Neural progenitor cell (in vitro differentiated cells): Measurements from ENCODE around the gene VEGFA. TPM values are rescaled to one million over a fixed set of nuclear protein-coding genes. Genes with fewer than 3 reads are reported as not detected.
A peak's percentile ranks its signal among the peaks of the same experiment; 100 is the strongest.

Experiments used
- DNase-seq: peaks from one replicate; pipeline ENCODE4 v3.0.0-alpha.2; 2016; ENCODE audit warnings: low spot score
- H2AFZ ChIP-seq: fragments of 200-600 bp; sonication (generic); replicated peaks from 2 replicates; pipeline ENCODE4 v1.6.1; 2016; ENCODE audit warnings: antibody characterized with exemption
- H3F3A ChIP-seq: fragments of 200-600 bp; sonication (generic); 2 replicates; pipeline ENCODE4 v1.6.1; 2016; ENCODE audit warnings: antibody characterized with exemption, low read depth
- H3K27ac ChIP-seq: fragments of 200-600 bp; sonication (generic); 2 replicates; pipeline ENCODE4 v1.5.1; 2016; ENCODE audit warnings: mild to moderate bottlenecking
- H3K27me3 ChIP-seq: fragments of 200-600 bp; sonication (generic); 2 replicates; pipeline ENCODE4 v1.6.1; 2016; ENCODE audit warnings: mild to moderate bottlenecking, moderate library complexity
- H3K36me3 ChIP-seq: fragments of 200-600 bp; sonication (generic); 2 replicates; pipeline ENCODE4 v1.5.1; 2016
- H3K4me1 ChIP-seq: fragments of 200-600 bp; sonication (generic); 2 replicates; pipeline ENCODE4 v1.6.1; 2016; ENCODE audit warnings: mixed run types
- H3K4me2 ChIP-seq: fragments of 200-600 bp; sonication (generic); 2 replicates; pipeline ENCODE4 v1.6.1; 2016
- H3K4me3 ChIP-seq: fragments of 200-600 bp; sonication (generic); 2 replicates; pipeline ENCODE4 v1.5.1; 2016
- H3K79me2 ChIP-seq: fragments of 200-600 bp; sonication (generic); 2 replicates; pipeline ENCODE4 v1.6.1; 2016; ENCODE audit warnings: low read depth
- H3K9ac ChIP-seq: fragments of 200-600 bp; sonication (generic); 2 replicates; pipeline ENCODE4 v1.6.1; 2016
- H3K9me3 ChIP-seq: fragments of 200-600 bp; sonication (generic); 2 replicates; pipeline ENCODE4 v1.5.1; 2016; ENCODE audit warnings: low read depth
- H4K20me1 ChIP-seq: fragments of 200-600 bp; sonication (generic); 2 replicates; pipeline ENCODE4 v1.6.1; 2016; ENCODE audit warnings: low read depth
- H3K27ac Mint-ChIP-seq: 3 replicates; pipeline ENCODE4 v1.8.0; 2021; ENCODE audit warnings: mixed read lengths
- H3K27me3 Mint-ChIP-seq: 2 replicates; pipeline ENCODE4 v1.8.0; 2022; ENCODE audit warnings: low read depth, mild to moderate bottlenecking, inconsistent platforms, moderate library complexity, mixed read lengths; ENCODE audit not compliant: insufficient read depth
- H3K36me3 Mint-ChIP-seq: 3 replicates; pipeline ENCODE4 v1.8.0; 2021; ENCODE audit warnings: mixed read lengths
- H3K4me1 Mint-ChIP-seq: 3 replicates; pipeline ENCODE4 v1.8.0; 2021; ENCODE audit warnings: mixed read lengths
- H3K4me3 Mint-ChIP-seq: 3 replicates; pipeline ENCODE4 v1.8.0; 2021; ENCODE audit warnings: mild to moderate bottlenecking, moderate library complexity, mixed read lengths
- H3K9me3 Mint-ChIP-seq: 3 replicates; pipeline ENCODE4 v1.8.0; 2020; ENCODE audit warnings: mixed read lengths
- EZH2 ChIP-seq: fragments of 200-600 bp; sonication (generic); IDR thresholded peaks from 2 replicates; pipeline ENCODE4 v1.6.1; 2017; ENCODE audit warnings: antibody characterized with exemption, mild to moderate bottlenecking, moderate library complexity
- EZH2phosphoT487 ChIP-seq: fragments of 200-600 bp; sonication (generic); IDR thresholded peaks from 2 replicates; pipeline ENCODE4 v1.6.1; 2017; ENCODE audit warnings: antibody characterized with exemption
- total RNA-seq: library from RNA; depleted of rRNA; stranded (reverse); fragments of >200 nt; gene quantifications from 2 replicates; pipeline ENCODE4 v1.2.3, GENCODE V29; 2015; ENCODE audit warnings: low replicate concordance
- TF ChIP-seq, protein P1 (sequence below): fragments of 200-600 bp; sonication (generic); IDR thresholded peaks from 2 replicates; pipeline ENCODE4 v1.5.1; 2017; ENCODE audit warnings: antibody characterized with exemption, mild to moderate bottlenecking

Gene VEGFA
- total RNA-seq, 1 donor from 2014 or later = 49.6 TPM

DNA sequence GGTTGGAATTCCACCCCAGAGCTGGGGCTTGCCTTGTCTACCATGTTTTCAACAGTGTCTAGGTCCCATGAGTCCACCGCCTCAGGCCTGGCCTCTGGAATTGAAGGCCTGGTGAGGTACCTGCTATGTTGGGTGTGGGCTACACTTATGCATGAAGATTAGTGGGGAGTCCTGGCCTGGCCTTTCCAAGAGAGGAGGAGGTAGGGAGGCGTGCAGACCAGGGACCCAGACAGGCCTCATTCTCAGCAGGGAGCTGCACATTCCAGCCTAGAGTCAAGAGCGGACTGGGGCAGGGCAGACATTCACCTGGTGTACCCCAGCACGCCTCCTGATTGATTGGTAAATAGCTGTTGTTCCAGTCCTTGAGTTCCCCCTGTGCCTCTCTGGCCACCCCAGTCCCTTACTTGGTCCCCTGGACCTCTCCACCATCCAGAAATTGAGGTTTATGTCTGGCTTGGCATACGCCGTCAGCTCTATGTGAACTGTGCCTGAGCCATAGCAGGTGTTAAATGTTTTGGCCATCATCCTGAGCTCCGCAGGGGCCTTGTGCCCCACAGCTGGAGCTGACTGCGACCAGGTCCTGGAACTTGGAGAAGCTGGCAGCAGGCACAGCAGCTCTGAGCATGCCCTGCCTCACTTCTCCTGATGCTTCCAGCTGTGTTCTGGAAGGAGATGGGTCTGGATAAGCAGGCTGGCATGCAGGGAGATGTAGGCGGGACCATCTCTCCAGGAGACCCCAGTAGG lies 8.2 kb upstream of the VEGFA start:
- Histone ChIP-seq H3K4me2 (no peak overlapping the region), H3K4me3 (no peak overlapping the region), H3K4me1 (peaks cover 45% of the 10 kb centered on the region), H2AFZ (no peak overlapping the region), H3K27me3 (no peaks in the 10 kb centered on the region), H4K20me1 (no peaks in the 10 kb centered on the region), H3K27ac (no peak overlapping the region), H3K36me3 (no peaks in the 10 kb centered on the region), H3K9ac (no peak overlapping the region), H3F3A (peaks cover 13% of the 10 kb centered on the region), H3K9me3 (no peaks in the 10 kb centered on the region), H3K79me2 (no peaks in the 10 kb centered on the region)
- Mint-ChIP-seq H3K4me1 (peaks cover 43% of the 10 kb centered on the region), H3K9me3 (no peaks in the 10 kb centered on the region), H3K4me3 (no peak overlapping the region), H3K27me3 (peaks cover 30% of the 10 kb centered on the region), H3K27ac (peak overlapping the region; percentile 53), H3K36me3 (no peaks in the 10 kb centered on the region)
- no peak for TF ChIP-seq EZH2phosphoT487
- TF ChIP-seq EZH2 = no peak
- TF ChIP-seq, protein P1, sequence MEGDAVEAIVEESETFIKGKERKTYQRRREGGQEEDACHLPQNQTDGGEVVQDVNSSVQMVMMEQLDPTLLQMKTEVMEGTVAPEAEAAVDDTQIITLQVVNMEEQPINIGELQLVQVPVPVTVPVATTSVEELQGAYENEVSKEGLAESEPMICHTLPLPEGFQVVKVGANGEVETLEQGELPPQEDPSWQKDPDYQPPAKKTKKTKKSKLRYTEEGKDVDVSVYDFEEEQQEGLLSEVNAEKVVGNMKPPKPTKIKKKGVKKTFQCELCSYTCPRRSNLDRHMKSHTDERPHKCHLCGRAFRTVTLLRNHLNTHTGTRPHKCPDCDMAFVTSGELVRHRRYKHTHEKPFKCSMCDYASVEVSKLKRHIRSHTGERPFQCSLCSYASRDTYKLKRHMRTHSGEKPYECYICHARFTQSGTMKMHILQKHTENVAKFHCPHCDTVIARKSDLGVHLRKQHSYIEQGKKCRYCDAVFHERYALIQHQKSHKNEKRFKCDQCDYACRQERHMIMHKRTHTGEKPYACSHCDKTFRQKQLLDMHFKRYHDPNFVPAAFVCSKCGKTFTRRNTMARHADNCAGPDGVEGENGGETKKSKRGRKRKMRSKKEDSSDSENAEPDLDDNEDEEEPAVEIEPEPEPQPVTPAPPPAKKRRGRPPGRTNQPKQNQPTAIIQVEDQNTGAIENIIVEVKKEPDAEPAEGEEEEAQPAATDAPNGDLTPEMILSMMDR = no peak
- no peak for DNase-seq

DNA sequence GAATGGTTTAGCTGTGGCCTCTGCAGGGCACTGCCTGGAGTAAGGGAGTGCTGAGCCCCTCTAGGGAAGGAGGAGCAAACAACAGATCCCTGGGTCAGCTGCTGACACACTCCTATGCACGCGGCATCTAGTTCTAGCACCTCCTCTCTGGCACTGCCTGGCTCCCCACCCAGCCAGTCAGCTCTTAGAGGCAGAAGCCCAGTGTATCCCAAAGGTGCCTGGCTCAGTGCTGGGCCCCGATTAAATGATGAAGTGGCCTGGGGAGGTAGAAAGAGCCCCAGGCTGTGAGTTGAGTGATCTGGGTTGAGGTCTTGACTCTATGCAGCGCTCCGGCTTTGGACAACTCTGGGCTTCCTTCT lies 7.6 kb upstream of the VEGFA start:
- Histone ChIP-seq H3K79me2 (no peaks in the 10 kb centered on the region), H3K9me3 (no peaks in the 10 kb centered on the region), H4K20me1 (no peaks in the 10 kb centered on the region), H3K4me3 (no peak overlapping the region), H3K9ac (no peak overlapping the region), H3K27me3 (no peaks in the 10 kb centered on the region), H3K4me2 (no peak overlapping the region), H2AFZ (no peak overlapping the region), H3K4me1 (peaks cover 51% of the 10 kb centered on the region), H3K27ac (no peak overlapping the region), H3F3A (peaks cover 13% of the 10 kb centered on the region), H3K36me3 (no peaks in the 10 kb centered on the region)
- Mint-ChIP-seq H3K36me3 (no peaks in the 10 kb centered on the region), H3K9me3 (no peaks in the 10 kb centered on the region), H3K27ac (no peak overlapping the region), H3K4me3 (no peak overlapping the region), H3K4me1 (peaks cover 44% of the 10 kb centered on the region), H3K27me3 (peaks cover 30% of the 10 kb centered on the region)
- TF ChIP-seq EZH2 (no peak), EZH2phosphoT487 (no peak)
- TF ChIP-seq, protein P1 = no peak
- DNase-seq = no peak

DNA sequence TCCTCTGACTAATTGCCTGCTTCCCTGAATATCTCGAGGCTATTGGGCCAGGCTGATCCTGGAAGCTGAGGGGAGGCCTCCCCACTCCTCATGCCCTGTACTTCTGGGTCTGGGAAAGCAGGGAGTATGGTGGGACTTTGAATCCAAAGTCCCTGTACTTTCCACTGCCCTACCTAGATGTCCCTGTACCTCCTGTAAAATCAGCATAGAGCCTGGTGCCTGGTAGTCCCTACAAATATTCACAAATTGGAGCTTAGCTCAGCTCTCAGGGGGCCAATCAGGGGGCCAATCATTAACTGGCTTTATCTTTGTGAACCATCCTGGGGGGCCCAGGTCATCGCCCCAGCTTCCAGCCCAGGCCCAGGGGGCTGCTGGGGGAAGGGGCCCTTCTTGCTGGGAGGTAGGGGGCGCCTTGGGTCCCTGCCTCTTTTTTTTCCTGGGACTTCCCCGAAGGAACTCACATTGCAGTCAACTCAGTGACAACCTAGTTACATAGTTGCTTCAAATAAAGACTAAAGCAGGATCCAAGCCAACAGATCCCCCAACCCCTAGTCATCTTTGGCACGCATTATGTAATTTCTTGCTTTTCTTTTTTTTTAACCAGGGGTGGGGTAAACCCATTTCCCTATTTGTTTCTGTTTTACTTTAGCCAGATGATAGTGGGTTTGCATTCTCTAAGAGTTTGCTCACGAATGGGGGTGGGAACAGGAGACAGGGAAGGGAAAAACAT lies 6.9 kb upstream of the VEGFA start:
- H3K27ac Mint-ChIP-seq = peak overlapping the region; percentile 17
- H2AFZ ChIP-seq = no peak overlapping the region

More for the DNA sequence above, 6.9 kb upstream of the VEGFA start:
- no peak for DNase-seq
- Histone ChIP-seq H3F3A (peaks cover 13% of the 10 kb centered on the region), H3K36me3 (no peaks in the 10 kb centered on the region), H4K20me1 (no peaks in the 10 kb centered on the region), H3K4me3 (no peak overlapping the region), H3K27ac (no peak overlapping the region), H3K27me3 (no peaks in the 10 kb centered on the region), H3K9ac (no peak overlapping the region), H3K4me1 (peaks cover 53% of the 10 kb centered on the region), H3K79me2 (no peaks in the 10 kb centered on the region), H3K4me2 (no peak overlapping the region), H3K9me3 (no peaks in the 10 kb centered on the region)
- TF ChIP-seq EZH2phosphoT487 = no peak
- TF ChIP-seq, protein P1 = no peak
- no peak for TF ChIP-seq EZH2
- Mint-ChIP-seq H3K4me1 (peaks cover 37% of the 10 kb centered on the region), H3K36me3 (no peaks in the 10 kb centered on the region), H3K4me3 (no peak overlapping the region), H3K9me3 (no peaks in the 10 kb centered on the region), H3K27me3 (peaks cover 30% of the 10 kb centered on the region)
